Measurements from ENCODE around the gene LMNB1. TPM values are rescaled to one million over a fixed set of nuclear protein-coding genes. Genes with fewer than 3 reads are reported as not detected.
A peak's percentile ranks its signal among the peaks of the same experiment; 100 is the strongest.
"Not testable (repeated sequence)": the region's sequence is repeated elsewhere in the genome, so short reads cannot be mapped to it uniquely, and the experiment has no call there.

LMNB1 gene
- total RNA-seq (2014; rRNA removed) (119 and 151 TPM in 2 replicates), Bru-seq, nascent RNA (percentile 84 among the genes with signal in this experiment), BruChase-seq, experiment 1, labeled RNA remaining after a 6-hour chase (percentile 65 among the genes with signal in this experiment), BruChase-seq, experiment 2, labeled RNA remaining after a 2-hour chase (percentile 54 among the genes with signal in this experiment)
- long read RNA-seq, partial matches to known transcripts: 1 of 3 reads
- long read RNA-seq, other reads (novel, unspliced or antisense): 1 of 3 reads

DNA sequence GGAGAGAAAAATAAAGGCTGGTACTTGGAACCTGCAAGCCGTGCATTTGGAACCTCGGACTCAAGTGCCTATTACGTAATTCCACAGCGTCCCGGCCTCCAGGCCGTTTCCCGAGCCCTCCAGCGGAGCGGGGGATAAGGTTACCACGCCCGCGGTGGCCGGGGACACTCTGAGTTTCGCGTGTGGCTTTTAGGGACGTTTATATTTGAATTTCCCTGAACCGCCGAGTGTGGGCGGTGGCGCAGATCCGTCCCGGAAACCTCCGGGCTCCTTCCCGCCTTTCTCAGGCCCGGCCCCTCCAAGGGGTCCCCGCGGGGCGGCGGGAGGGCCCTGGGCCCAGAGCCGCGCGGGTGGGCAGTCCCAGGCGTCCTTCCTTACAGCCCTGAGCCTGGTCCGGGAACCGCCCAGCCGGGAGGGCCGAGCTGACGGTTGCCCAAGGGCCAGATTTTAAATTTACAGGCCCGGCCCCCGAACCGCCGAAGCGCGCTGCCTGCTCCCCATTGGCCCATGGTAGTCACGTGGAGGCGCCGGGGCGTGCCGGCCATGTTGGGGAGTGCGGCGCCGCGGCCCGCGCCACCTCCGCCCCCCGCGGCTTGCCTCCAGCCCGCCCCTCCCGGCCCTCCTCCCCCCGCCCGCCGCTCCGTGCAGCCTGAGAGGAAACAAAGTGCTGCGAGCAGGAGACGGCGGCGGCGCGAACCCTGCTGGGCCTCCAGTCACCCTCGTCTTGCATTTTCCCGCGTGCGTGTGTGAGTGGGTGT lies at the start of gene LMNB1:
TSS of gene LMNB1 (plus strand) at position 638 of the 758 bp plus-strand sequence. CDS start 373 bp downstream, outside the sequence.
- Histone ChIP-seq H3K27ac (ENCODE audit: low read length) (peak within 1 kb of the TSS; percentile 87), H3K9me3 (ENCODE audit: low read length) (no peaks in the 10 kb centered on the region), H3K9ac (ENCODE audit: low read length) (peak within 1 kb of the TSS; percentile 98), H3F3A (ENCODE audit: low read length, unreplicated experiment) (no peaks in the 10 kb centered on the region), H3K79me2 (ENCODE audit: low read length) (peaks cover 48% of the 10 kb centered on the region), H3K36me3 (ENCODE audit: low read depth, low read length) (no peaks in the 10 kb centered on the region; the same call in 1 of the 2 replicates), H2AFZ (ENCODE audit: low read length) (peak within 1 kb of the TSS; percentile 93), H3K27me3 (ENCODE audit: low read length) (no peaks in the 10 kb centered on the region), H3K4me2 (ENCODE audit: low read length) (peak within 1 kb of the TSS; percentile 87), H4K20me1 (ENCODE audit: low read length) (peaks cover 28% of the 10 kb centered on the region), H3K4me1 (ENCODE audit: insufficient read depth, low read length) (peaks cover 13% of the 10 kb centered on the region), H3K4me3 (ENCODE audit: low read length) (peak within 1 kb of the TSS; percentile 81), H3K9me2 (replicated peaks; ENCODE audit: low read length) (no peaks in the 10 kb centered on the region)
- POLR2A ChIA-PET (ENCODE audit: unreplicated experiment): interaction anchor here (0.6 kb wide), 1 partner anchor 253 kb away, joined by 7 read pairs; no protein-coding TSS in a partner anchor
- CTCF ChIA-PET: interaction anchor here (0.5 kb wide), 1 partner anchor 238 kb away, joined by 3 read pairs; no protein-coding TSS in a partner anchor
- DNase-seq (peak; percentile 96), ATAC-seq (peak; percentile 70)
- BruUV-seq (replicated peaks): no TSS peak
- intact Hi-C loops (cut with micrococcal nuclease): loop anchor here (2.0 to 10.0 kb wide), 2 partner anchors 176 to 432 kb away; partner anchors contain the start of gene PHAX
- TF ChIP-seq EZH2phosphoT487 (IDR thresholded peaks at IDR 0.05; ENCODE audit: borderline replicate concordance, low read length): no peak

GRCh38 chr5:126732716-126733115 lies 44.2 kb upstream of the LMNB1 start:
- H3K4me2 ChIP-seq (ENCODE audit: low read length): no peak overlapping the region
- ChIA-PET CTCF (no interaction called here), POLR2A (ENCODE audit: unreplicated experiment) (no interaction called here)
- no peak overlapping the region for H2AFZ ChIP-seq (ENCODE audit: low read length)
- H4K20me1 ChIP-seq (ENCODE audit: low read length): no peaks in the 10 kb centered on the region
- H3K27ac ChIP-seq (ENCODE audit: low read length): no peak overlapping the region
- H3K9ac ChIP-seq (ENCODE audit: low read length): no peak overlapping the region
- no peaks in the 10 kb centered on the region for H3K9me3 ChIP-seq (ENCODE audit: low read length)
- H3F3A ChIP-seq (ENCODE audit: low read length, unreplicated experiment): no peaks in the 10 kb centered on the region
- H3K4me3 ChIP-seq (ENCODE audit: low read length): no peak overlapping the region
- no peak for TF ChIP-seq CTCF (conservative IDR thresholded peaks at IDR 0.05; ENCODE audit: low read depth, low read length)
- no peak for TF ChIP-seq EZH2phosphoT487 (IDR thresholded peaks at IDR 0.05; ENCODE audit: borderline replicate concordance, low read length)
- TF ChIP-seq EZH2 (IDR thresholded peaks at IDR 0.05; ENCODE audit: low read length, unreplicated experiment): no peak
- ATAC-seq: no peak
- no peaks in the 10 kb centered on the region for H3K79me2 ChIP-seq (ENCODE audit: low read length)
- no TSS peak for BruUV-seq (replicated peaks)
- no peaks in the 10 kb centered on the region for H3K36me3 ChIP-seq (ENCODE audit: low read depth, low read length)
- intact Hi-C loops (cut with micrococcal nuclease): no loop called here
- H3K4me1 ChIP-seq (ENCODE audit: insufficient read depth, low read length): peaks cover 5% of the 10 kb centered on the region; the same call in 1 of the 2 replicates
- no peak for DNase-seq
- H3K27me3 ChIP-seq (ENCODE audit: low read length): no peaks in the 10 kb centered on the region
- no peaks in the 10 kb centered on the region for H3K9me2 ChIP-seq (replicated peaks; ENCODE audit: low read length)

DNA sequence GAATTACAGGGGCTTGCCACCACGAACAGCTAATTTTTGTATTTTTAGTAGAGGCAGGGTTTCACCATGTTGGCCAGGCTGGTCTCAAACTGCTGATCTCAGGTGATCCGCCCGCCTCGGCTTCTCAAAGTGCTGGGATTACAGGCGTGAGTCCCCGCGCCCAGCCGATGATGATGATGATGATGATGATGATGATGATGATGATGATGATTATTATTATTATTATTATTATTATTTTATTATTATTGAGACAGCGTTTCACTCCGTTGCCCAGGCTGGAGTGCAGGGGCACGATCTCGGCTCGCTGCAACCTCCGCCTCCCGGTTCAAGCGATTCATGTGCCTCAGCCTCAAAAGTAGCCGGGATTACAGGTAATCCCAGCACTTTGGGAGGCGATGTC lies 42.4 kb upstream of the LMNB1 start:
- H2AFZ ChIP-seq (ENCODE audit: low read length); H3K9ac ChIP-seq (ENCODE audit: low read length); intact Hi-C loops (cut with micrococcal nuclease); H3F3A ChIP-seq (ENCODE audit: low read length, unreplicated experiment); H3K4me2 ChIP-seq (ENCODE audit: low read length); H3K36me3 ChIP-seq (ENCODE audit: low read depth, low read length); DNase-seq; H3K9me2 ChIP-seq (replicated peaks; ENCODE audit: low read length); H3K79me2 ChIP-seq (ENCODE audit: low read length); H4K20me1 ChIP-seq (ENCODE audit: low read length); H3K4me3 ChIP-seq (ENCODE audit: low read length); H3K4me1 ChIP-seq (ENCODE audit: insufficient read depth, low read length); H3K9me3 ChIP-seq (ENCODE audit: low read length); CTCF ChIA-PET; BruUV-seq (replicated peaks); POLR2A ChIA-PET (ENCODE audit: unreplicated experiment); ATAC-seq; H3K27ac ChIP-seq (ENCODE audit: low read length); H3K27me3 ChIP-seq (ENCODE audit: low read length): not testable (repeated sequence)
